Tongue (tissue), 2 donors: ENCODE results near the gene CRB2. TPM values are rescaled to one million over a fixed set of nuclear protein-coding genes. Genes with fewer than 3 reads are reported as not detected.
A peak's percentile ranks its signal among the peaks of the same experiment; 100 is the strongest.

Source experiments
- DNase-seq: peaks from one replicate; pipeline ENCODE4 v3.0.0-alpha.2; 2015
- total RNA-seq: library from RNA; depleted of rRNA; stranded (reverse); fragments of >200 nt; gene quantifications from one replicate; pipeline ENCODE4 v1.2.3, GENCODE V29; 2014

Gene CRB2
- total RNA-seq = 0.72 TPM

GRCh38 chr9:123355761-123356431 is at the start of gene CRB2:
CRB2 (plus strand) TSS chr9:123356197; CDS start chr9:123356261, 64 bp downstream.
- peak; percentile 40 for DNase-seq

- DNase-seq = no peak
These were observed 46.4 kb upstream of the CRB2 start for GRCh38 chr9:123309611-123310010.

- no peak for DNase-seq
These were observed 45.3 kb upstream of the CRB2 start for GRCh38 chr9:123310551-123311249.

GRCh38 chr9:123311250-123311752 is 44.7 kb upstream of the CRB2 start:
- peak; percentile 26 for DNase-seq

GRCh38 chr9:123312306-123312877 is 43.6 kb upstream of the CRB2 start:
- no peak for DNase-seq

- DNase-seq = no peak
These were observed 41.4 kb upstream of the CRB2 start for GRCh38 chr9:123314617-123315016.

- DNase-seq = no peak
These were observed 40.4 kb upstream of the CRB2 start for GRCh38 chr9:123315635-123316034.

GRCh38 chr9:123316053-123316718 is 39.8 kb upstream of the CRB2 start:
- no peak for DNase-seq

GRCh38 chr9:123318202-123318601 is 37.8 kb upstream of the CRB2 start:
- DNase-seq = peak; percentile 45

- peak; percentile 83 for DNase-seq
These were observed 37.0 kb upstream of the CRB2 start for GRCh38 chr9:123318961-123319421.

- no peak for DNase-seq
These were observed 36.3 kb upstream of the CRB2 start for GRCh38 chr9:123319541-123320339.

- no peak for DNase-seq
These were observed 35.2 kb upstream of the CRB2 start for GRCh38 chr9:123320814-123321213.

GRCh38 chr9:123321616-123322272 is 34.3 kb upstream of the CRB2 start:
- DNase-seq = no peak

GRCh38 chr9:123322273-123323195 is 33.5 kb upstream of the CRB2 start:
- no peak for DNase-seq

GRCh38 chr9:123323196-123324013 is 32.6 kb upstream of the CRB2 start:
- DNase-seq = no peak

GRCh38 chr9:123324767-123325183 is 31.2 kb upstream of the CRB2 start:
- DNase-seq = no peak

GRCh38 chr9:123326187-123326586 is 29.8 kb upstream of the CRB2 start:
- no peak for DNase-seq

GRCh38 chr9:123326662-123327093 is 29.3 kb upstream of the CRB2 start:
- peak; percentile 35 for DNase-seq

- peak; percentile 55 for DNase-seq
These were observed 28.3 kb upstream of the CRB2 start for GRCh38 chr9:123327697-123328100.
